ENCODE results near the gene TOX2.
A peak's percentile ranks its signal among the peaks of the same experiment; 100 is the strongest.

TOX2 gene

GRCh38 chr20:44026647-44027342 lies 112.1 kb downstream of the TOX2 start:
- no peak for TF ChIP-seq ZNF654 (tag by site-specific recombination; IDR thresholded peaks at IDR 0.05; ENCODE audit: low read depth)
- TF ChIP-seq ZNF37A (tag by site-specific recombination; IDR thresholded peaks at IDR 0.05): no peak
- no peak for TF ChIP-seq ZNF174 (tag by site-specific recombination; IDR thresholded peaks at IDR 0.05)
- TF ChIP-seq SCRT2 (tag by site-specific recombination; IDR thresholded peaks at IDR 0.05): peak; percentile 22; the same call in 1 of the 2 replicates
- no peak for TF ChIP-seq ZBTB48 (tag by site-specific recombination; IDR thresholded peaks at IDR 0.05)
- TF ChIP-seq, protein P1, sequence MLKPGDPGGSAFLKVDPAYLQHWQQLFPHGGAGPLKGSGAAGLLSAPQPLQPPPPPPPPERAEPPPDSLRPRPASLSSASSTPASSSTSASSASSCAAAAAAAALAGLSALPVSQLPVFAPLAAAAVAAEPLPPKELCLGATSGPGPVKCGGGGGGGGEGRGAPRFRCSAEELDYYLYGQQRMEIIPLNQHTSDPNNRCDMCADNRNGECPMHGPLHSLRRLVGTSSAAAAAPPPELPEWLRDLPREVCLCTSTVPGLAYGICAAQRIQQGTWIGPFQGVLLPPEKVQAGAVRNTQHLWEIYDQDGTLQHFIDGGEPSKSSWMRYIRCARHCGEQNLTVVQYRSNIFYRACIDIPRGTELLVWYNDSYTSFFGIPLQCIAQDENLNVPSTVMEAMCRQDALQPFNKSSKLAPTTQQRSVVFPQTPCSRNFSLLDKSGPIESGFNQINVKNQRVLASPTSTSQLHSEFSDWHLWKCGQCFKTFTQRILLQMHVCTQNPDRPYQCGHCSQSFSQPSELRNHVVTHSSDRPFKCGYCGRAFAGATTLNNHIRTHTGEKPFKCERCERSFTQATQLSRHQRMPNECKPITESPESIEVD (tag by site-specific recombination; IDR thresholded peaks at IDR 0.05): 0 out of 2 replicates have a peak, but pooled peaks have one; percentile 10
- TF ChIP-seq ZFHX2 (tag by site-specific recombination; conservative IDR thresholded peaks at IDR 0.05): no peak
- 0 out of 2 replicates have a peak, but pooled peaks cover 2% of the 10 kb centered on the region for H3K4me1 ChIP-seq (ENCODE audit: control insufficient read depth, insufficient read depth, low read length)
- H3K9me3 ChIP-seq (ENCODE audit: control insufficient read depth, insufficient read depth, low read depth, low read length): no peaks in the 10 kb centered on the region
- H3K36me3 ChIP-seq (ENCODE audit: control insufficient read depth in 2 of 2, insufficient read depth in 1 of 2, low read length in 2 of 2): no peaks in the 10 kb centered on the region
- POLR2A ChIA-PET: interaction anchor here (0.6 kb wide), 1 partner anchor 17 kb away, joined by 4 read pairs; no protein-coding TSS in a partner anchor
- no peak overlapping the region for H3K27ac ChIP-seq (ENCODE audit: extremely low read depth, low read depth, low read length)
- H3K4me3 ChIP-seq (ENCODE audit: low read depth, low read length): no peak overlapping the region
- CTCF ChIA-PET: interaction anchor here (1.2 kb wide), 1 partner anchor 276 kb away, joined by 4 read pairs; no protein-coding TSS in a partner anchor

GRCh38 chr20:44027343-44028002 lies 112.8 kb downstream of the TOX2 start:
- Histone ChIP-seq H3K36me3 (ENCODE audit: control insufficient read depth in 2 of 2, insufficient read depth in 1 of 2, low read length in 2 of 2) (no peaks in the 10 kb centered on the region), H3K27ac (ENCODE audit: extremely low read depth, low read depth, low read length) (no peak overlapping the region), H3K4me1 (ENCODE audit: control insufficient read depth, insufficient read depth, low read length) (0 out of 2 replicates have a peak, but pooled peaks cover 2% of the 10 kb centered on the region), H3K4me3 (ENCODE audit: low read depth, low read length) (no peak overlapping the region), H3K9me3 (ENCODE audit: control insufficient read depth, insufficient read depth, low read depth, low read length) (no peaks in the 10 kb centered on the region)
- ChIA-PET POLR2A (interaction anchor here (0.6 kb wide), 2 partner anchors 13 to 18 kb away, joined by 3 to 4 read pairs; no protein-coding TSS in a partner anchor), CTCF (interaction anchor here (1.2 kb wide), 2 partner anchors 32 to 276 kb away, joined by 4 read pairs; no protein-coding TSS in a partner anchor)
- no peak for TF ChIP-seq YY2 (tag by site-specific recombination; IDR thresholded peaks at IDR 0.05)
- no peak for TF ChIP-seq ZNF610 (tag by site-specific recombination; IDR thresholded peaks at IDR 0.05; ENCODE audit: borderline replicate concordance)
- no peak for TF ChIP-seq ZNF350 (tag by site-specific recombination; IDR thresholded peaks at IDR 0.05)
- TF ChIP-seq ZNF514 (tag by site-specific recombination; IDR thresholded peaks at IDR 0.05): no peak
- TF ChIP-seq, protein P2, sequence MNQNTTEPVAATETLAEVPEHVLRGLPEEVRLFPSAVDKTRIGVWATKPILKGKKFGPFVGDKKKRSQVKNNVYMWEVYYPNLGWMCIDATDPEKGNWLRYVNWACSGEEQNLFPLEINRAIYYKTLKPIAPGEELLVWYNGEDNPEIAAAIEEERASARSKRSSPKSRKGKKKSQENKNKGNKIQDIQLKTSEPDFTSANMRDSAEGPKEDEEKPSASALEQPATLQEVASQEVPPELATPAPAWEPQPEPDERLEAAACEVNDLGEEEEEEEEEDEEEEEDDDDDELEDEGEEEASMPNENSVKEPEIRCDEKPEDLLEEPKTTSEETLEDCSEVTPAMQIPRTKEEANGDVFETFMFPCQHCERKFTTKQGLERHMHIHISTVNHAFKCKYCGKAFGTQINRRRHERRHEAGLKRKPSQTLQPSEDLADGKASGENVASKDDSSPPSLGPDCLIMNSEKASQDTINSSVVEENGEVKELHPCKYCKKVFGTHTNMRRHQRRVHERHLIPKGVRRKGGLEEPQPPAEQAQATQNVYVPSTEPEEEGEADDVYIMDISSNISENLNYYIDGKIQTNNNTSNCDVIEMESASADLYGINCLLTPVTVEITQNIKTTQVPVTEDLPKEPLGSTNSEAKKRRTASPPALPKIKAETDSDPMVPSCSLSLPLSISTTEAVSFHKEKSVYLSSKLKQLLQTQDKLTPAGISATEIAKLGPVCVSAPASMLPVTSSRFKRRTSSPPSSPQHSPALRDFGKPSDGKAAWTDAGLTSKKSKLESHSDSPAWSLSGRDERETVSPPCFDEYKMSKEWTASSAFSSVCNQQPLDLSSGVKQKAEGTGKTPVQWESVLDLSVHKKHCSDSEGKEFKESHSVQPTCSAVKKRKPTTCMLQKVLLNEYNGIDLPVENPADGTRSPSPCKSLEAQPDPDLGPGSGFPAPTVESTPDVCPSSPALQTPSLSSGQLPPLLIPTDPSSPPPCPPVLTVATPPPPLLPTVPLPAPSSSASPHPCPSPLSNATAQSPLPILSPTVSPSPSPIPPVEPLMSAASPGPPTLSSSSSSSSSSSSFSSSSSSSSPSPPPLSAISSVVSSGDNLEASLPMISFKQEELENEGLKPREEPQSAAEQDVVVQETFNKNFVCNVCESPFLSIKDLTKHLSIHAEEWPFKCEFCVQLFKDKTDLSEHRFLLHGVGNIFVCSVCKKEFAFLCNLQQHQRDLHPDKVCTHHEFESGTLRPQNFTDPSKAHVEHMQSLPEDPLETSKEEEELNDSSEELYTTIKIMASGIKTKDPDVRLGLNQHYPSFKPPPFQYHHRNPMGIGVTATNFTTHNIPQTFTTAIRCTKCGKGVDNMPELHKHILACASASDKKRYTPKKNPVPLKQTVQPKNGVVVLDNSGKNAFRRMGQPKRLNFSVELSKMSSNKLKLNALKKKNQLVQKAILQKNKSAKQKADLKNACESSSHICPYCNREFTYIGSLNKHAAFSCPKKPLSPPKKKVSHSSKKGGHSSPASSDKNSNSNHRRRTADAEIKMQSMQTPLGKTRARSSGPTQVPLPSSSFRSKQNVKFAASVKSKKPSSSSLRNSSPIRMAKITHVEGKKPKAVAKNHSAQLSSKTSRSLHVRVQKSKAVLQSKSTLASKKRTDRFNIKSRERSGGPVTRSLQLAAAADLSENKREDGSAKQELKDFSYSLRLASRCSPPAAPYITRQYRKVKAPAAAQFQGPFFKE (tag by site-specific recombination; IDR thresholded peaks at IDR 0.05; ENCODE audit: borderline replicate concordance): no peak
- no peak for TF ChIP-seq ZNF341 (tag by site-specific recombination; IDR thresholded peaks at IDR 0.05; ENCODE audit: low read depth)
- no peak for TF ChIP-seq SP3 (tag by site-specific recombination; IDR thresholded peaks at IDR 0.05)
- TF ChIP-seq, protein P1 (tag by site-specific recombination; IDR thresholded peaks at IDR 0.05): no peak
- TF ChIP-seq KLF9 (tag by site-specific recombination; IDR thresholded peaks at IDR 0.05; ENCODE audit: low read depth): no peak
- no peak for TF ChIP-seq ZNF138 (tag by site-specific recombination; IDR thresholded peaks at IDR 0.05; ENCODE audit: borderline replicate concordance)
- no peak for TF ChIP-seq ZNF23 (tag by site-specific recombination; IDR thresholded peaks at IDR 0.05; ENCODE audit: borderline replicate concordance)
- TF ChIP-seq, protein P3, sequence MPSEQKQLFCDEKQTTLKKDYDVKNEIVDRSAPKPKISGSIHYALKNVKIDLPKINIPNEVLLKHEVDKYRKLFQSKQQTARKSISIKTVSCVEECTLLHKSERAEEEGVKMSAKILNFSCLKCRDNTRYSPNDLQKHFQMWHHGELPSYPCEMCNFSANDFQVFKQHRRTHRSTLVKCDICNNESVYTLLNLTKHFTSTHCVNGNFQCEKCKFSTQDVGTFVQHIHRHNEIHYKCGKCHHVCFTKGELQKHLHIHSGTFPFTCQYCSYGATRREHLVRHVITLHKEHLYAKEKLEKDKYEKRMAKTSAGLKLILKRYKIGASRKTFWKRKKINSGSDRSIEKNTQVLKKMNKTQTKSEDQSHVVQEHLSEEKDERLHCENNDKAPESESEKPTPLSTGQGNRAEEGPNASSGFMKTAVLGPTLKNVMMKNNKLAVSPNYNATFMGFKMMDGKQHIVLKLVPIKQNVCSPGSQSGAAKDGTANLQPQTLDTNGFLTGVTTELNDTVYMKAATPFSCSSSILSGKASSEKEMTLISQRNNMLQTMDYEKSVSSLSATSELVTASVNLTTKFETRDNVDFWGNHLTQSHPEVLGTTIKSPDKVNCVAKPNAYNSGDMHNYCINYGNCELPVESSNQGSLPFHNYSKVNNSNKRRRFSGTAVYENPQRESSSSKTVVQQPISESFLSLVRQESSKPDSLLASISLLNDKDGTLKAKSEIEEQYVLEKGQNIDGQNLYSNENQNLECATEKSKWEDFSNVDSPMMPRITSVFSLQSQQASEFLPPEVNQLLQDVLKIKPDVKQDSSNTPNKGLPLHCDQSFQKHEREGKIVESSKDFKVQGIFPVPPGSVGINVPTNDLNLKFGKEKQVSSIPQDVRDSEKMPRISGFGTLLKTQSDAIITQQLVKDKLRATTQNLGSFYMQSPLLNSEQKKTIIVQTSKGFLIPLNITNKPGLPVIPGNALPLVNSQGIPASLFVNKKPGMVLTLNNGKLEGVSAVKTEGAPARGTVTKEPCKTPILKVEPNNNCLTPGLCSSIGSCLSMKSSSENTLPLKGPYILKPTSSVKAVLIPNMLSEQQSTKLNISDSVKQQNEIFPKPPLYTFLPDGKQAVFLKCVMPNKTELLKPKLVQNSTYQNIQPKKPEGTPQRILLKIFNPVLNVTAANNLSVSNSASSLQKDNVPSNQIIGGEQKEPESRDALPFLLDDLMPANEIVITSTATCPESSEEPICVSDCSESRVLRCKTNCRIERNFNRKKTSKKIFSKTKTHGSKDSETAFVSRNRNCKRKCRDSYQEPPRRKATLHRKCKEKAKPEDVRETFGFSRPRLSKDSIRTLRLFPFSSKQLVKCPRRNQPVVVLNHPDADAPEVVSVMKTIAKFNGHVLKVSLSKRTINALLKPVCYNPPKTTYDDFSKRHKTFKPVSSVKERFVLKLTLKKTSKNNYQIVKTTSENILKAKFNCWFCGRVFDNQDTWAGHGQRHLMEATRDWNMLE (tag by site-specific recombination; conservative IDR thresholded peaks at IDR 0.05; ENCODE audit: low read depth): no peak

All from HEK293 (cell line).